Gastrocnemius medialis (tissue), 4 donors: ENCODE measurements around the gene DBF4B.

ENCODE experiments used
- CTCF ChIP-seq, 5 experiments: fragments of 450-650 bp in 3 of 5; fragments of 200-600 bp in 2 of 5; sonication (generic) in 2 of 5; IDR thresholded peaks in 4 of 5; conservative IDR thresholded peaks in 1 of 5; 1 replicate in 4 of 5; 2 replicates in 1 of 5; pipeline ENCODE4 v1.5.1; 2016 to 2019; ENCODE audit warnings: antibody characterized with exemption in 5 of 5, mild to moderate bottlenecking in 3 of 5, moderate library complexity in 3 of 5
- POLR2A ChIP-seq, 2 donors: fragments of 450-650 bp; IDR thresholded peaks; one replicate each; pipeline ENCODE4 v1.6.1; 2017; ENCODE audit warnings: antibody characterized with exemption in 2 of 2, mild to moderate bottlenecking in 2 of 2, moderate library complexity in 2 of 2

DNA sequence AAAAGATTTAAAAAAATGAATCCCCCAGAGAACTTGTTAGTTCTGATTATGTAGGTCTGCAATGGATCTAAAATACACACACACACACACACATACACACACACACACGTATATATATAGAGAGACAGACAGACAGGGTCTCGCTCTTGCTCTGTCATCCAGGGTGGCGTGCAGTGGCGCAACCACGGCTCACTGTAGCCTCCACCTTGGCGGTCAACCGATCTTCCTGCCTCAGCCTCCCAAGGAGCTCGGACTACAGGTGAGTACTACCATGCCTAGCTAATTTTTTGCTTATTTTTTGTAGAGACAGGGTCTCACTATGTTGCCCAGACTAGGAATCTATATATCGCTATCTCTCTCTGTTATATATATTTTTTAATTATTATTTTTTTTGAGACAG is 88.3 kb downstream of the DBF4B start:
- TF ChIP-seq CTCF (IDR thresholded peaks at IDR 0.05 in 4 of 5, conservative IDR thresholded peaks at IDR 0.05 in 1 of 5) (no peak), POLR2A (IDR thresholded peaks at IDR 0.05) (no peak)
